ENCODE results near the gene IQSEC1.

Gene IQSEC1

DNA sequence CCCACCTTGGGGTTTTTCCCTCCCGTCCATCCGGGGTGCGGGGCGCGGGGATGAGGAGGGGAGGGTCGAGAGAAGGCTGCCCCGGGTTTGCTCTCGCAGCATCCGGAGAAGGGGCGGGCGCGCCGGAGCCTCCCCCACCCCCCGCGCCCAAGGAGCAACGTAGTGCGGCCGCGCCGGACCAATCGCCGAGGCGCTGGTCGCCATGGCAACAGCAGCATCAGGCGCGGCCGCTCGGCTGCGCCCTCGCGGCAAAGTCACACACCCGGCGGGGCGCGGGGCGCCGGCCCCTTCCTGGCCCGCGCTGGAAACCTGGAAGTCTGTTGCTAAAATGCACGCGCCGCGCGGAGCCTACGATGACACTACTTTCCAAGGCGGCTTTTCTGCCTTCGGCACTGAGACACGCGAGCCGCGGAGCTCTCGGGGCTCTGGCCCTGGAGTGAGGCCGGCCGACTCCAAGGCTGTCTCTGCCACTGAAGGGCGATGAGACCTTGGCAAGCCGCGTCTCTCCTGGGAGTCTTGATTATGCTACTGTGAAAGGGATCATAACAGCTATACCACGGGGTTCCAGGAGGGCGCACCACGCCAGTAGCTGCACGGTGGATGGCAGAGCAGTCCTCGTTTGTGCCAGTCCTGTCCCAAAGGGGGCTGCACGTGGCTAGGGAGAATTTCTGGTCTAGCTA lies at the start of gene IQSEC1:
Gene IQSEC1, minus strand, starts transcription at position 104 of the 680 bp plus-strand sequence. CDS start 415 bp downstream, outside the sequence.
- DNase-seq = peak; percentile 52

- DNase-seq = no peak
Observed at GRCh38 chr3:13122081-13123012, 49.1 kb upstream of the IQSEC1 start.

GRCh38 chr3:13121553-13122001 lies 48.3 kb upstream of the IQSEC1 start:
- DNase-seq = no peak

- no peak for DNase-seq
Observed at GRCh38 chr3:13120928-13121552, 47.8 kb upstream of the IQSEC1 start.

DNA sequence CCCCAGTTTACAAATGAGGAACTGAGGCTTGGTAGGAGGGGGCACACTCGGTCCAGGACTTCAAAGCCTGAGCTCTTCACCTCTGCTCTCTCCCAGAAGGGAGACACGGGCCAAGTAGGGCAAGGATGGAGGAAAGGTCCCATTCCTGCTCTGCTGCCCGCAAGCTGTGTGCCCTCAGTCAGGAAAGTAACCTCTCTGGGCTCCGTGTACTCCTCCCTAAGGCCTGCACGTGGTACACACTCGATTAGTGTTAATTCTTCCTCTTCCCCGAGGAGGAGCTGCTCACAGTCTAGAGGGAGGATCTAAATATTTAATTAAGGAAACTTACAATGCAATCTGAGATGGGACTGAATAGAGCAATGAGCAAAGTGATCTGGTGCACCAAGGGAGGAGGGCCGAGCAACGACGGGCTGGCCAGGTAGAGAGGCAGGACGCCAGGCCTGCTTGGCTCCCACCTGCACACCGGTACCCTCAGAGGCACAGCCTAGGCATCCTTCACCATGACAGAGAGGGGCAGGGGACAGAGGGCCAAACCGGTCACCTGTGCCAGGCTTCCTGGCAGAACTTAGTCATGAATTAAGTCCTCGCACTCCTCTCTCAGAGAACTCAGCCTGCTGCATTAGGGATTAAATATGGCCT lies 47.2 kb upstream of the IQSEC1 start:
- DNase-seq = no peak

GRCh38 chr3:13119471-13120220 lies 46.4 kb upstream of the IQSEC1 start:
- no peak for DNase-seq

DNA sequence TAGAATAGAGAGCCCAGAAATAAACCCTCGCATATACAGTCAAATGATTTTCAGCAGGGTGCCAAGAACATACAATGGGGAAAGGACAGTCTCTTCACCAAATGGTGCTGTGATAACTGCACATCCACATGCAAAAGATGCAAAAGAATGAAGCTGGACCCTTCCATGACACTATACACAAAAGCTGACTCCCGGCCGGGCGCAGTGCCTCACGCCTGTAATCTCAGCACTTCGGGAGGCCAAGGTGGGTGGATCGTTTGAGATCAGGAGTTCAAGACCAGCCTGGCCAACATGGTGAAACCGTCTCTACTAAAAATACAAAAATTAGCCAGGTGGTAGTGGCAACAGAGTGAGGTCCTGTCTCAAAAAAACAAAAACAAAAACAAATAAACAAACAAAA lies 43.2 kb upstream of the IQSEC1 start:
- no peak for DNase-seq

DNA sequence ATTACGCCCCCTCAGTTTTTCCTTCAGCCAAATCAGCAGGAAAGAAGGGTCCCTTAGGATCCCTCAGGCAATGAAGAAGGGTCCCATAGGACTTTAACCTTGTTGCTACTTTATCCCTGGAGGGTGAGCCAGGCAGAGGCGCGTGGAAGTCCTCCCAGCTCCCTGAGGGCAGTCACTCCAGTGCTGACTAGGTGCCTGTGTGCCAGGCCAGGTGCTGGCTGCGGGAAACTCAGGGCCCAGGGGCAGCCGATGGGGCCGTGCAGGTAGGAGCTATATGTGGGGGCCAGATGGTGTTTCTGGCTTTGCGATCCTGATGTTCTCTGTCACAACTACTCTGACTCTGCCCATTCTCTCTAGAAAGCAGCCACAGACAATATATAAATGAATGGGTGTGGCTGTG lies 42.8 kb upstream of the IQSEC1 start:
- DNase-seq = no peak

- DNase-seq = no peak
Observed at GRCh38 chr3:13115576-13115910, 42.3 kb upstream of the IQSEC1 start.

GRCh38 chr3:13114811-13115575 lies 41.8 kb upstream of the IQSEC1 start:
- DNase-seq = no peak

DNA sequence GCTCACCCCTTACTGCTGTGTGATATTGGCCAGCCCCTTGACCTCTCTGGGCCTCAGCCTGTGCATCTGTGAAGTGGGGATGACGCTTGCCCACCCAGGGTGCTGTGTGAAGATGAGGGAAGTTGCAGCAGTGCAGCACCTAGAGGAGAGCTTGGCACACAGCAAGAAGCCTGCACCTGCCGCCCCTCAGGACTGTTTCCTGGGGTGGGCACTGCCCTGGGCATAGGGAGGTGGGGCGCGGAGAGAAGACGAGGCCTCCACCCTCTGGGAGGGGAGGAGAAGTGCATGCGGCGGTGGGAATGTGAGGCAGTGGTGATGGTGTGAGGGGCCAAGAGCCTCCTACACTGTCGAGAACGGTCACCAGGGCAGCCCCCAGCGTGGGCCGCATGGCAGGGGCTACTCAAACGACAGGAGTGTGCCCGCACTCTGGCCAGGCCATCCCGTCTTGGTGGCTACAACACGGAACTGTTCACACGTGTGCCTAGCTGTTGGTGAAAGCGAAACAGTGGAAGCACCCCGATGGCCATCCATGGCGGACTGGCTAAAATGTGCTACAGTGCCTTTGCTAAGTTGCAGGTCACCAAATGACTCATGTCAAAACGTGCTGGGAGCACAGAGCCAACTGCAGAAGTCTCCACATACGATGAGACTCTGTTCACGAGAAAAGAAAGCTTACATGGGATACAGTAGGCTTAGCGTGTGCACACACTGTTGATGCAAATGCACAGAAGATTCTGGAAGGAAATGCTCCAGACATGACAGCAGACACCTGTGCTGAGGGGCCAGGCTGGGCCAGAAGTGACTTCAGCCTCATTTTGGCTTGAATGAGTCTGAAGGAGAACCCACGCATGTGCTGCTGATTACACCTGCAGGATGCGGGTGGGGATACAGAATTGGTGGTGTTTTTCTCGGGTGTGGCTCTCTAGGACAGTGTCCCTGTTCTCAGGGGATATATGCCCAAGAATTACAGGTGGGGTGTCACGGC lies 40.4 kb upstream of the IQSEC1 start:
- DNase-seq = no peak

- no peak for DNase-seq
Observed at GRCh38 chr3:13112521-13113345, 39.5 kb upstream of the IQSEC1 start.

DNA sequence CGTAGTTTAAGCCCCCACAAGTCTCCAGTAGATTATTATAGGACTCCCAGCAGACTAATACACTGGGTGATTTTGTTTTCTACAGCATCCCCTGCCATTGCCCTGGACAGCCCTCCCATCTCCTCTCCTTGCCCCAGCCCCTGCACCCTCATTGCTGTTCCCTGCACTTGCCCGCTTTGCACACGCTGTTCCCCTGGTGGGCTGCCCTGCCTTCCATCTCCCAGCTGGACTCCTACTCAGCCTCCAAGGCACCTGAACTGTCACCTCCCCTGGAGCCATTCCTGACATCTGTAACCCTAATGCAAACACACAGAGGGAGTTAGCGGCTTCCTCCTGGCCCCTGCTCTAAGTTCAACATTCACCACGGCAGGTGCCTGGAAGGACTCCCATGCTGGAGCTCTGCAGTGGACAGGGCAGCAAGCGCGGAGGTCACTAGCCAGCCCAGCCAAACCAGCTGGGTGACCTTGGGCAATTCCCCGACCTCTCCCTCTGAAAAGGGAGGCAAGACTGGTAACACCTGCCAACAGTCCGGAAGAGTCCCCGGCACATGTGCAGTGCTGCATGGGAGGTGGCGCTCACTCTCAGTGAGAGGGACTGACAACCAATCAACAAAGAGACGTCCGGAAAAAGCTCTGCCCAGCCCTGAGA lies 38.8 kb upstream of the IQSEC1 start:
- DNase-seq = no peak

DNA sequence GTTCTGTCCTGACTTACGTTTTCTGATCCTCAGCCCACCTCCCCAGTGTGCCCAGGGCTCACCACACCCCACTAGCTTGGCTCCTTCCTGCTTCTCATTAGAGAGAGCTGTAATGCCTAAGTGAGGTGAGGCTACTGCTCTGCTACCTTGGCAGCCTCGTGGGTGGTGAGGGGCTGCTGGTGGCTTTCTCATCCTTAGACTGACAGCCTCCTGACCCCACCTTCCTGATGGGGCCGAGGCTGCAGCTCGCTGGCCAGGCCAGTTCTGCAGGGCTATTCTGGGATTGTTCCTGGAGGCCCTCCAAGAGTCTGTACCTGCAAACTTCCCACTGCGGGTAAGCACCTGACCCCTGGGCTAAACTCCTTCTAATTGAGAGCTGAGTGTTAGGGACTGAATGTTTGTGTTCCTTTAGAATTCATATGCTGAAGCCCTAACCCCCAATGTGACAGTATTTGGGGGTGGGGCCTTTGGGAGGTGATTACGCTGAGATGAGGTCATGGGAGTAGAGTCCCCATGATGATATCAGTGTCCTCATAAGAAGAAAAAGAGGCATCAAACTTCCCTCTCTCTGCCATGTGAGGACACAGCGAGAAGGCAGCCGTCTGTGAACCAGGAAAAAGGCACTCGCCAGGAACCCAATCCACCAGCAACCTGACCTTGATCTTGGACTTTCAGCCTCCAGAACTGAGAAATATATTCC lies 38.1 kb upstream of the IQSEC1 start:
- DNase-seq = no peak

DNA sequence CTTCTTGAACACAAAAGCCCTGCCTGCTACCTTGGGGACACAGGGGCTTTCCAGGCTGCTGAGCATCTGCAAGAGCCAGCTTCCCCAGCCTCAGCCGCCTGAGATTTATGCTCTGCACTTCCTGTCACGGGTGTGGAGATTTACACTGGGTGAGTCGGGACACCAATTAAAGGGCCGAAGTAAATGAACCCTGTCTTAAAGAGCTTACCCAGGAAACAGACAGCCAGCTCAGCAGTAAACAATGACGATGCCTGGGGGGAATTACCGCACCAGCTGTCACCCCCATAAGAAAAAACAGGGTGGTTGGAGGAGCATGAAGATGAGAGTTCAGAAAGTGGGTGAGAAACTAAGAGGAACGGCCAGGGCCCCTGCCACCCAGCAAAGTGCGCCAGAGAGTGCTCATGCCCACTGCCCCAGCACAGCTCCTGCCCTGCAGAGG lies 37.5 kb upstream of the IQSEC1 start:
- DNase-seq = no peak

DNA sequence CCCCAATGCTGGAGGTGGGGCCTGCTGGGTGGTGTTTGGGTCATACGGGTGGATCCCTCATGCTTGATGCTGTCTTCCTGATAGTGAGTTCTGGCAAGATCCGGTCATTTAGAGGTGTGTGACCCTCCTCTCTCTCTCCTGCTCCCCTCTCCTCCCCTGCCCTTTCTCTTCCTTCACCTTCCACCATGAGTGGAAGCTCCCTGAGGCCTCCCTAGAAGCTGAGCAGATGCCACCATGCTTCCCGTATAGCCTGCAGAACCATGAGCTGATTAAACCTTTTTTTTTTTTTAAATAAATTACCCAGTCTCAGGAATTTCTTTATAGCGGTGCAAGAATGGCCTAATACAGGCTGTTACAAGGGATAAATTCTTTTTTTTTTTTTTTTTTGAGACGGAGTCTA lies 36.3 kb upstream of the IQSEC1 start:
- DNase-seq = no peak

- DNase-seq = no peak
Observed at GRCh38 chr3:13108861-13109260, 35.6 kb upstream of the IQSEC1 start.

DNA sequence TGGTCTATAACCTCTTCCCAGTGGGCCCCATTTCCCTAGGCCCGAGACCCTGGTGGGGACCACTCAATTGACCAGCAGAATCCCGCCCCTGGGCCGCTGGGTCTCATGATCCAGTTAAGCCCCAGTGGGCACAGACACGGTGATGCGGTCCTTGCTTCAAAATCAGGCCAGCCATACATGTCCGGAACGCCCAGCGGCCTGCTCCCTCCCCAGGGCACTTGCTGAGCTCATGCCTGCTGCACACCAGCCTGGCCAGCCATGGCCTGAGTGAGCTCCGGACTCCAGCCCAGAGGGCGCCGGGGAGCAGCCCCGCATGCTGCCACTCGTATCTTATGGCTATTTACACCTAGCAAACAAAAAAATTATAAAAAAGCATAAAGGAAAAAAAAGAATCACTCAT lies 34.4 kb upstream of the IQSEC1 start:
- DNase-seq = no peak

Measured in NCI-H2227 treated with DMSO at 0.1 percent for 48 hours (cell line).